ENCODE data around the gene PRRC1.

The PRRC1 gene

DNA sequence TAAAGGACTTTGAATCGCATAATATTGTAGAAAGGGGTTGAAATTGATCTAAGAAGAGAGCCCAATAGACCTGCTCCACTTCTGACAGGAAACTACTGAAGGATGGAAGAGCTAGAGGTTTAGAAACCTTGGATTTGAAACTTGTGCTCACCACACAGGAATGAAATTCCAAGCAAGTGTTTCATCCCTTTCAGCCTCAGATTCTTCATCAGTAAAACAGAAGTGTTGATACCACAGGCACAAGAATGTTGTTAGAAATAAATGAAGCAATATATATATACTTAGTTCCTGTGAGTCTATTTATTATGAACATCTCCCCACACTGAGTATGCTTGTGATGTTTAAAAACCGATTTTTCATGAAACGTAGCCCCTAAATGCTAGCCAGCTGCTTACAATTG lies 43.8 kb downstream of the PRRC1 start:
- DNase-seq (ENCODE audit: low read depth), result no peak
- TF ChIP-seq, protein P1, sequence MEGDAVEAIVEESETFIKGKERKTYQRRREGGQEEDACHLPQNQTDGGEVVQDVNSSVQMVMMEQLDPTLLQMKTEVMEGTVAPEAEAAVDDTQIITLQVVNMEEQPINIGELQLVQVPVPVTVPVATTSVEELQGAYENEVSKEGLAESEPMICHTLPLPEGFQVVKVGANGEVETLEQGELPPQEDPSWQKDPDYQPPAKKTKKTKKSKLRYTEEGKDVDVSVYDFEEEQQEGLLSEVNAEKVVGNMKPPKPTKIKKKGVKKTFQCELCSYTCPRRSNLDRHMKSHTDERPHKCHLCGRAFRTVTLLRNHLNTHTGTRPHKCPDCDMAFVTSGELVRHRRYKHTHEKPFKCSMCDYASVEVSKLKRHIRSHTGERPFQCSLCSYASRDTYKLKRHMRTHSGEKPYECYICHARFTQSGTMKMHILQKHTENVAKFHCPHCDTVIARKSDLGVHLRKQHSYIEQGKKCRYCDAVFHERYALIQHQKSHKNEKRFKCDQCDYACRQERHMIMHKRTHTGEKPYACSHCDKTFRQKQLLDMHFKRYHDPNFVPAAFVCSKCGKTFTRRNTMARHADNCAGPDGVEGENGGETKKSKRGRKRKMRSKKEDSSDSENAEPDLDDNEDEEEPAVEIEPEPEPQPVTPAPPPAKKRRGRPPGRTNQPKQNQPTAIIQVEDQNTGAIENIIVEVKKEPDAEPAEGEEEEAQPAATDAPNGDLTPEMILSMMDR (IDR thresholded peaks at IDR 0.05; ENCODE audit: control insufficient read depth, extremely low read depth, insufficient read depth), result no peak
- no peak overlapping the region for H3K4me3 ChIP-seq (ENCODE audit: low read depth, low read length)

DNA sequence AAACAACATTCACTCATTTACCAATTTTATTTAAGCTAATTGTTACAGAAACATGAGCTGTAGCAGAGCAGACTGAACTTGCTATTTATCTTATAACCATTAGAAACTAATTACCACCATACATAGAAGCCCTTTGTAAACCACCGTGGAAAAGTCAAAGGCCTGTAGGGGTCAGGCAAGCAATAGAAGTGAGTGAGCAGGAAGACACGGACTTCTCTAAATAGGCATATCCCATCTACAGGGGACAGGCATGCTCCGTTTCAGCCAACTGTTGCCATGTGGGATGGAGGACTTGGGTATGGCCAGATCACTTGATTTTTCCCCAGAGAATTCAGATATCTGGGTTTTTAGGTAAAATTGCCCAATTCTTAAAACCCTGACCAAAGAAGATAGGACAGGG lies 44.8 kb downstream of the PRRC1 start:
- no peak overlapping the region for H3K4me3 ChIP-seq (ENCODE audit: low read depth, low read length)
- TF ChIP-seq, protein P1 (IDR thresholded peaks at IDR 0.05; ENCODE audit: control insufficient read depth, extremely low read depth, insufficient read depth), result peak; percentile 59
- DNase-seq (ENCODE audit: low read depth), result no peak

- H3K4me3 ChIP-seq (ENCODE audit: low read depth, low read length), result no peak overlapping the region
- TF ChIP-seq, protein P1 (IDR thresholded peaks at IDR 0.05; ENCODE audit: control insufficient read depth, extremely low read depth, insufficient read depth), result no peak
- DNase-seq (ENCODE audit: low read depth), result no peak
These were observed 45.7 kb downstream of the PRRC1 start for GRCh38 chr5:127563136-127563535.

DNA sequence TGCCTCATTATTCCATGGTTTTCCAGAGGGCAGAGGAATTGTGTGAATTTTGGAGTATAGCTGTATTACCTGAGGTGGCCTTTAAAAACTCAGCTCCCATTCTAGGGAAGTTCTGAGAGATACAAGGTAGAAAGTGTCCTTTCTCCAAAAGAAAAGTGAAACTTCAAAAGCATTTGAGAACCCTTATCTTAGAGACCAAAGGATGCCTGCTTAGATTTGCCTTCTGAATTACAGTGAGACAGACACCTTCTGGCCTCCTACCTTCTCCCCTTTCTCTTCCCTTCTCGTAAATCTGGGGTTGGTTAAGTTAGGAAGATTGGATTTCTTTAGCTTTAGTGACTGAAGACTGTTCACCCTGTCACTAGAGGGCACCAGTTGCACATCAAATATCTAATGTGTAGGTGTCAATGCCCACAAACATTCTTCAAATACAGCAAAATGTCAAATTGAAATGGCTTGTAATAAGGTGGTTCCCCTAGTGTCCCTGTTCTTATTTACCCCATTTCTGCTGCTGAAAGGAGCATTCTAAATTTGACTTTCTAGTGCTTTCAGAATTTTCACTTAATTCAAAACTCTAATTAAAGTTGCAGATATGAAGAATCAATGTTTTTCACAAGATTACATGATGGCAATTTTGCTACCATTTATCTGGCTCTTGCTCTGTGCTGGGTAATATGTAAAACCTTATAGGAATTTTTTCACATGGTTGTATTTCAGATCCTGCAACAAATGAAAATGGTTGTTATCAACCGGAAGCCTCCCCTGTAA lies 46.7 kb downstream of the PRRC1 start:
- DNase-seq (ENCODE audit: low read depth), result peak; percentile 62
- no peak overlapping the region for H3K4me3 ChIP-seq (ENCODE audit: low read depth, low read length)
- TF ChIP-seq, protein P1 (IDR thresholded peaks at IDR 0.05; ENCODE audit: control insufficient read depth, extremely low read depth, insufficient read depth), result peak; percentile 85

DNA sequence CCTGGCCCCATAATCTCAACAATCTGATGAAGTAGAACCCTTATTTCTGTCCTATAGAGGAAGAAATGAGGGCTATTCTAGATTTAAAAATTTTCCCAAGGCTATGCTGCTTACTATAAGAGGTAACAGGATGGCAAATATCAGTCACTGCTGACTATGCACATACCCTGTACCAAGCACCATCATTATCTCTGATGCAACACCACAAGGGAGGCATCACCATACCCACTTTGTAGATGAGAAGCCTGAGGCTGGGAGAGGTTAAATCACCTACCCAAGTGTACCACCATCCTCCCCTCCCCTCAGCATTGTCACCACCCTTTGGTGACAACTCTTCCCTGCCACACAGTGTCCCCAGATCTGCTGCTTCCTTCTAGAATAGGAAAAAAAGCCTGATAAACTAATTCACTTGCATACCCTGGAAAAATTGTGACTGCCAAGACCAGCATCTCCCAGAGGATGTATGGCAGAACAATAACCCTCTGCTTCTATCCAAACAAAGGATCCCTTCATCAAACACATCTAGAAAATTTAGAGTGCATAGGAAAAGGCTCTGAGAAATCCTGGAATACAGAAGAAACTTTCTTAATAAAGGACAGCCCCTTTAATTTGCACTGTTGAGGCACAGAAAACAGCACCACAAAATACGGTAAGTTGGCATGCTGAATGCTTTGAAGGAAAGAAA lies 48.3 kb downstream of the PRRC1 start:
- no peak for DNase-seq (ENCODE audit: low read depth)
- TF ChIP-seq, protein P1 (IDR thresholded peaks at IDR 0.05; ENCODE audit: control insufficient read depth, extremely low read depth, insufficient read depth), result no peak
- H3K4me3 ChIP-seq (ENCODE audit: low read depth, low read length), result no peak overlapping the region

DNA sequence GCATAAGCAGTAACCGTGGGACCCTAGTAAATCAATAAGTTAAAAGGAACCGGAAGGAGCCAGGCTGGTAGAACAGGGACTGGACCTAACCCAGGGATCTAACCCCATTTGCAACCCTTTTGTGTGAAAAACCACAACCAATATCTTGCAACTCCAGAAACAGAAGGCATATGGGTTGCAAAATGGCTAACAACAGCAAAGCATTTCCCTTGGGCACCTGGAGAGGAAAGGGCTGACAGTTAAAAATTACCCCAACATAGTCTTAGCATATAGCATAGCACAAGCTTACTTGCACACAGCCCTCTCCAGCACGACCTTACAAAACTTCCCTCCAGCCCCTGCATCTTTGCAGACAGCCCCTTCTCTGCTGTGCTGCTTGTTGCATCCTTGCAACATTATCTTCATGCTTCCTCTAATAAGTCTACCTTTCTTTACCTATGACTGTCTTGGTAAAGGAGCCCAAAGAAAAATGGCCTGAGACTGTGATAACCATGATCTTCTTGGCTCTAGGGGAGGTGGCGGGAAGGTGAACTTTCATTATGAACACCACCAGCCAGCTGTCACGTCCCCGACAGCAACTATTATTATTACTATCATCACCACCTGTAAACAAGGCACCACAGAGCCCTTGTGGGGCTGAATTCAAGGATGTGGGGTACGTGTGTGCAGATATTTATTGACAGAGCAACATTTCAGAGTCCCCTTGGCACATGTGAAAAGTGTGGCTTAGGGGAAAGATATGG lies 49.8 kb downstream of the PRRC1 start:
- no peak overlapping the region for H3K4me3 ChIP-seq (ENCODE audit: low read depth, low read length)
- TF ChIP-seq, protein P1 (IDR thresholded peaks at IDR 0.05; ENCODE audit: control insufficient read depth, extremely low read depth, insufficient read depth), result no peak
- DNase-seq (ENCODE audit: low read depth), result no peak

Measured in LNCaP clone FGC (cell line).